GM19455 (cell line): ENCODE data around the gene LEP.
A peak's percentile ranks its signal among the peaks of the same experiment; 100 is the strongest.

ENCODE experiments used
- ATAC-seq: cut with Tn5 transposase; IDR thresholded peaks from one replicate; pipeline ENCODE4 v1.9.1; 2021; ENCODE audit not compliant: unreplicated experiment

Gene LEP

DNA sequence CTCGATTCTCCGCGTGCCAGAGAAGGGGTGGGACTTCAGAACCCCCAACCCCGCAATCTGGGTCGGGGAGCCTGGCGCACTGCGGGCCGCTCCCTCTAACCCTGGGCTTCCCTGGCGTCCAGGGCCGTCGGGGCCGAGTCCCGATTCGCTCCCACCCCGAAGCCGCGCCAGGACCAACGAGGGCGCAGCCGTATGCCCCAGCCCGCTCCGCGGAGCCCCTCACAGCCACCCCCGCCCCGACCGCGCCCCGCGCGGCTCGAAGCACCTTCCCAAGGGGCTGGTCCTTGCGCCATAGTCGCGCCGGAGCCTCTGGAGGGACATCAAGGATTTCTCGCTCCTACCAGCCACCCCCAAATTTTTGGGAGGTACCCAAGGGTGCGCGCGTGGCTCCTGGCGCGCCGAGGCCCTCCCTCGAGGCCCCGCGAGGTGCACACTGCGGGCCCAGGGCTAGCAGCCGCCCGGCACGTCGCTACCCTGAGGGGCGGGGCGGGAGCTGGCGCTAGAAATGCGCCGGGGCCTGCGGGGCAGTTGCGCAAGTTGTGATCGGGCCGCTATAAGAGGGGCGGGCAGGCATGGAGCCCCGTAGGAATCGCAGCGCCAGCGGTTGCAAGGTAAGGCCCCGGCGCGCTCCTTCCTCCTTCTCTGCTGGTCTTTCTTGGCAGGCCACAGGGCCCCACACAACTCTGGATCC is at the start of gene LEP:
Gene LEP (plus strand): TSS at position 583 of the 691 bp plus-strand sequence. CDS start 10,741 bp downstream, outside the sequence.
- no peak for ATAC-seq

- no peak for ATAC-seq
Observed at GRCh38 chr7:128192497-128193142, 48.5 kb upstream of the LEP start.

GRCh38 chr7:128194533-128195282 is 46.4 kb upstream of the LEP start:
- no peak for ATAC-seq

GRCh38 chr7:128197589-128197988 is 43.5 kb upstream of the LEP start:
- no peak for ATAC-seq

GRCh38 chr7:128197989-128198580 is 43.0 kb upstream of the LEP start:
- ATAC-seq = no peak

DNA sequence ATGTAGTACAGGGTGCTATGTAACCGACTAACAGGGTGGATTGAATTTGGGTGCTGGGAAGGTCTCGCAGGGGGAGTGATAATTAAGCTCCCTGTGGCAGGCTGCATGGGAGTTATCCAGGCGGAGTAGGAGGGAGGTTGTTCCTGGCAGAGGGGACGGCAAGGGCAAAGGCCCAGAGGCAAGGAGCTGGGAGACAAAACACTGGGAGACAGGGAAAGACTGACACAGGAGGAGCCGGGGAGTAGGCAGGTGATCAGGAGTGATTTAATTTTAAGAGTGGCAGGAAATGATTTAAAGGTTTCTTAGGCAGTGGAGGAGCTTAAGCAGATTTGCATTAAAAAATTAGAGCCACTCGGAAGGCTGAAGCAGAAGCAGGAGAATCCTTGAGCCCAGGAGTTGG is 40.7 kb upstream of the LEP start:
- ATAC-seq = no peak

DNA sequence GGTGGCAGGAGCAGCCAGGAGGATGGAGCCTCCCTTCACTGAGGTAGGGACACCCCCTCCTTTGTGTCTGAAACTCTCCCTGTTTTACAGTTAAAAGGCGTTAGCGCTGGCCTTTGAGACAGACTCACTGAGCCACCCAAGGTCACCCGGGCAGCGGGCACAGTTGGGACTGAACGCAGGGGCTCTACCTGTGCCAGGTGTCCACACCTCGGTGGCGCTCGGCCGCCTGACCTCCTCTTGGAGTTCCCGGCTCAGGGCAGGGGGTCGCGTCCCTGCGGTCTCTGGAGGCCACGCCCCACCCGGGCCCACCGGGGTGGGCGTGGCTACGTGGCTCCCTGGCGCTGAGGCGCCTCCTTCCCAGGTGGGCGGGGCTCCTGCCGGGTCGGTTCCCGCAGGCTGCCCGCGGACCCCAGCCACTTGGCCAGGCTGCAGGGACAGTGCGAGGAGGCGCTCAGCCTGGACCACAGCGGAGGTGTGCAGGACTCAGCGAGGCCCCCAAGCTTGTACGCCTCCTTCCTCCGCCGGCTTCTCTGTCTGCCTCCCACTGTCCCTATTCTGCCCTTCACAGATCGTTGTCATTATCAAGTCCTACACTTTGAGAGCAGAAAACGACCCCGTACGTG is 39.9 kb upstream of the LEP start:
- ATAC-seq = no peak

- no peak for ATAC-seq
Observed at GRCh38 chr7:128201690-128202085, 39.4 kb upstream of the LEP start.

- ATAC-seq = no peak
Observed at GRCh38 chr7:128202287-128202957, 38.7 kb upstream of the LEP start.

DNA sequence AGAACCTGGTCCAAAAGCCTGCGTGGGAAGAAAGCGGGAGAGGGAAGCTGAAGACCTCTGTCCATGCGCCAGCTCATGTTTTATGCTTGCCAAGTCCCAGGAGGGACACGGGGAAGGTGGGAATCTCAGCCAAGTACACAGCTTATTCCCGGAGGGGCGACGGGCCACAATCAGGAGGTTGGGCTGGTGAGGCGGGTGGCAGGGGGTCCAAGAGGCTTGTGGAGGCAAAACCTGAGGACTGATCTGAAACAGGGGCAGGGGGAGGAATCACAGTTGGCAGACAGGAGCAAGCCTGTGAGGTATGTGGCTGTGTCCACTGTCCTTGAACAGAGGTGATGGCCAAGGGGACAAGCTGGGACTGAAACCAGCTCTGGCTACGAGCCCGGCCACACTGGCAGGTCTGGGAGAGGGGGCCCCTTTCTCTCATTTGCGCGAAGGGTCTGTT is 38.0 kb upstream of the LEP start:
- ATAC-seq = no peak

DNA sequence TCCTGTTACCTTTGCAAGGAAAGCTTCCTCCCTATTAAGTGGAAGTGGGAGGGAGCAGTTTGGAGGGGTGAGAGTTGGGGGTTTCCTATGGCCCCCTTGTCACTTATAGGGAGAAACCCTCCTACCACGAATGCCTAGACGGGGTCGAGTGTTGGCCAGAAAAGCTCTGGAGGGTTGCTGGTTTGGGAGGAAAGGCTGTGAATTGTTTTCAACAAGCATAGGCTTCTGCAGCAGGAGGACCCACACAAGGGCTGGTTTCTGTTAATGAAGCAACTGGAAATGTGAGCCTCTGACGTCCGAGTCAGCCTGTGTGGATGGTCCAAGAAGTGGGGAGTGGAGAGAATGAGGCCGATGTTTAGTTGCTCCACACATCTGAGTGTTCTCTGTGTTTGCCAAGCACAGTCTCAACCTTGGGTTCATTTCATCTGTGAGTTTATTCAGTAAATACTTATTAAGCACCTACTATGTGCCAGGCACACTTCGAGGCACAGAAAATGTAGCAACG is 37.3 kb upstream of the LEP start:
- no peak for ATAC-seq

GRCh38 chr7:128204455-128204854 is 36.6 kb upstream of the LEP start:
- ATAC-seq = no peak

DNA sequence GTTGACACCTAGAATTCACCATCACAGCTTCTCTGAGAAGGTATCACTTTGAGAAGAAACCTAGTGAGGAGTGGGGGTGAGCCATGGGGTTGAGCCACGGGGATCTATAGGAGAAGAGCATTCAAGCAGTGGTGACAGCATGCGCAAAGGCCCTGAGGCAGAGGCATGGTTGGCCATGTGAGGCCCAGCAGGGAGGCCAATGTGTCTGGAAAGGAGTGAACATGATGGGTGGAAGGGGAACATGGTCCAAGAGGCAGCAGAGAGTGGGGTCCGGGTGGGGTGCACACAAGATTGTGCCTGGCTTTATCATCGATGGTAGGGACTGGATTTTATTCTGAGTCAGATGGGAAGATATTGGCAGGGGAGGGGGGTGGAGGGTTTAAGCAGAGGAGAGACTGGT is 36.0 kb upstream of the LEP start:
- no peak for ATAC-seq

DNA sequence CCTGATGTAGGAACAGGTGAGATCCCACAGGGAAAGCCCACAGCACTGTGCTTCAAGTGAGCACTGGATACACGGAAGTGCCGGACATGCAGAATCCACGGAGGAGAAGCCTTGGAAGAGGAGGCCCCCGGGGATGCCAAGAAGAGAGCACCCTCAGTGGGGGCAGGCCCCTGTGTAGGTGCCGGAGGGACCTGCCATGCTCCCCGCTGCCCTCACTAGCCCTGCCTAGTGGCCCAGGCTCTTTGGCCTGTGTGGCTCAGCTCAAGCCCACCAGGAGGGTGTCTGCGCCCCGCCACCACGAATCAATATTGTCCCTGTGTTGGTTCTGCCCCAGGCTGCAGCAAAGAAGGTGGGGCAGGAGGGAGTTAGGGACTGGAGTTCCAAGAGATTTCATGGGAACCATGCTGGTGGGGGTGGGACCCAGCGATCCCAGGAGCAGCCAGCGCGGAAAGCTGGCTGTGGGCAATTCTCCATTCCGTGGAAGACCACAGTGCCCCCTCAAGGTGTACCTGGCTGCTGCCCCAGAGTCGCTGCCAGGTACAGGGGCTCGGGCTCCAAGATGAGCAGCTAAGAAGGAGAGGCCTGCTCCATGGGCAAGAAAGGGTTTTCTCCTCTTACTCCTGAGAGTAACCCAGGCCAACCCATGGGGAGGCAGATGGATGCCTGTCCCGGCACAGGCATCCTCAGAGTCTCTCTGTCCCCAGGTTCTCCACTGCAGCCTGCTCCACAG is 34.9 kb upstream of the LEP start:
- ATAC-seq = no peak

DNA sequence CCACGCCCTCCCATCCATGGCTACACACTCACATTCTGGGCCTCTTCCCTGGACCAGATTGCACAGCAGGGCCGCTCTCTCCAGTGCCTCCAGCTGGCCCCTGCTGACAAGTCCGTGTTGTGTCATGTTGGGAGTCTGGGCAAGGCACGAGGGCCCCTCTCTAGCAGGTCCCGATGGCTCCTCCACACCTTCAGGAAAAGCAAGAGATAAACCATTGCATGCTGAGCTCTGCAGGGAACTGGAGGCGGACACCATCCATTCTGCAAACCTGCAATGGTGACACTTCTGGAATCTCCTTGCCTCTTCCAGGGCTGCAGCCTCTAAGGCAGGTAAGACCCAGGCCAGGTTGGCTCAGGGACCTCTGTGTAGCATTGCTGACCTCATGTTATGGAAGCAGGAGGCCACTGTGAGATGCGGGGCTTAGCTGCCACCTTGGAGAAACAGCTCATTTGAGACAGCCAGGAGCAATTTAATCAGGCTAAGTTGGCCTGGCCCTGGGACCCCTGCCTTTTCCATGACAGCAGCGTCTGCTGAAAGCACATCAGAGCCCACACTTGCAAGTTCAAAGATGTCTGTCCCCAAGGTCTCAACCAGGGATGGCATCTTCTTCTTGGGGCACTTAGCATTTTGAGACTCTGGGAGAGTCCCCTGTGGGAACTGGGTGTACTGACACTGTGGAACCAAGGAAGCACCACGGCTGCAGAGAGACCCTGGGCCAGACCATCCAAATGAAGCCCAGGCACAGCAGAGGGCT is 34.2 kb upstream of the LEP start:
- no peak for ATAC-seq

DNA sequence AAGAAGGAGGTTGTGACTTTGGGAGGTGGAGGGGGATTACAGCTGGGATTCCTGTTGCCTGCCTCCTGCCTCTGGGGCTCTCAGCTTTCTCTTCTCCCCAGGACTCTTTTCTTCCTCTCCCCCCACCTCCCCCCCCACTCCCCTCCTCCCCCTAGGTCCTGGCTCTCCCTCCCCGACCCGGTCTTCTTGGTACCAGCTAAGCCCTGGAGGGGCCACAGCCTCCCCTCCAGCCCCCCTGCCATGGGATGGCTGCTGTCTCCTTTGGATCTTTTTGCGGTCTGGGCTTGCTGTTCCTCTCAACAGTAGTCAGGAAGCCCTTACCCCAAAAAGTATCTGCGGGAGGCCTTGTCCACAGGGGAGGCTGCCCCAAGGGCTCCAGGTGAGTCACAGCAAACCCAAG is 33.5 kb upstream of the LEP start:
- no peak for ATAC-seq

- peak; percentile 60 for ATAC-seq
Observed at GRCh38 chr7:128209229-128210035, 31.6 kb upstream of the LEP start.

DNA sequence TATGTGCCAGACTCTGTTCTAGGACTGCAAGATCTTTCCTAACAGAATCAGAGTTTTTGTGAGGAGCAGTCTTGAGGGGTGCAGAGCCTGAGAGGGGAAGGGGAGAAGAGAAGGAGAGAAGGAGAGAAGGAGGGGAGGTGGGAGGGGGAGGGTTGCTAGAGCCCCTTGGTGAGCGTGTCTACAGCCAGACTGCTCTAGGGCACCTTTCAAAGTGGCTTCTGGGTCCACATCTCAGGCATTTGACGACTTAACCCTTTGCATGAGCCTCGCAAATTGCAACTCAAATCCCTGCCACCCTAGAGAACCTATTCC is 31.1 kb upstream of the LEP start:
- ATAC-seq = no peak
